Caco-2 (cell line): Measurements from ENCODE around the gene FBN3. TPM values are rescaled to one million over a fixed set of nuclear protein-coding genes. Genes with fewer than 3 reads are reported as not detected.

Source experiments
- BruUV-seq: library from RNA; stranded (reverse); fragments of 400-500 nt; replicated peaks from 2 replicates; lab custom pipeline; 2021; lab: Mats Ljungman, UMichigan
- CTCF ChIA-PET: fragments of 300-600 bp; sonication (Branson Sonifier 250); formaldehyde crosslinking; loops from one replicate; lab custom pipeline; 2022; ENCODE audit warnings: antibody characterized with exemption; lab: Charles Lee
- POLR2A ChIA-PET: fragments of 300-600 bp; sonication (Branson Sonifier 250); formaldehyde crosslinking; loops from one replicate; lab custom pipeline; 2022; ENCODE audit warnings: antibody characterized with exemption; lab: Charles Lee
- DNase-seq, 2 experiments: peaks; one replicate each; pipeline versions ENCODE4 v3.0.0 to v3.0.0-alpha.2; 2020 to 2022
- H3K27me3 ChIP-seq: replicated peaks from 2 replicates; pipeline ENCODE4 v1.6.0; 2011; ENCODE audit warnings: low read length; ENCODE audit not compliant: control insufficient read depth, insufficient read depth
- H3K36me3 ChIP-seq: 2 replicates; pipeline ENCODE4 v1.5.1; 2011; ENCODE audit warnings: low read length; ENCODE audit not compliant: control insufficient read depth, insufficient read depth
- H3K4me1 ChIP-seq: fragments of 250-450 bp; sonication (Bioruptor Pico); 2 replicates; pipeline ENCODE4 v1.5.1; 2020; ENCODE audit warnings: mild to moderate bottlenecking
- H3K4me3 ChIP-seq: 2 replicates; pipeline ENCODE4 v1.5.1; 2011; ENCODE audit warnings: low read depth, mild to moderate bottlenecking, control low read depth, low read length
- H3K9me3 ChIP-seq: fragments of 250-450 bp; sonication (Bioruptor Pico); 2 replicates; pipeline ENCODE4 v1.5.1; 2020; ENCODE audit warnings: mild to moderate bottlenecking, moderate library complexity
- H3K27ac Mint-ChIP-seq: one replicate; pipeline ENCODE4 v1.8.0; 2022; ENCODE audit warnings: mixed read lengths; ENCODE audit not compliant: unreplicated experiment
- H3K27me3 Mint-ChIP-seq: one replicate; pipeline ENCODE4 v1.8.0; 2022; ENCODE audit warnings: mixed read lengths; ENCODE audit not compliant: insufficient read depth, unreplicated experiment
- H3K36me3 Mint-ChIP-seq: one replicate; pipeline ENCODE4 v1.8.0; 2022; ENCODE audit warnings: mild to moderate bottlenecking, mixed read lengths; ENCODE audit not compliant: insufficient read depth, unreplicated experiment
- H3K4me1 Mint-ChIP-seq: one replicate; pipeline ENCODE4 v1.8.0; 2022; ENCODE audit warnings: low read depth, mixed read lengths; ENCODE audit not compliant: unreplicated experiment
- H3K4me3 Mint-ChIP-seq: one replicate; pipeline ENCODE4 v1.8.0; 2022; ENCODE audit warnings: mild to moderate bottlenecking, moderate library complexity, mixed read lengths; ENCODE audit not compliant: unreplicated experiment
- H3K9me3 Mint-ChIP-seq: one replicate; pipeline ENCODE4 v1.8.0; 2022; ENCODE audit warnings: mixed read lengths; ENCODE audit not compliant: unreplicated experiment
- CTCF ChIP-seq, 2 experiments: fragments of 200-600 bp in 1 of 2; IDR thresholded peaks; 1 replicate in 1 of 2; 2 replicates in 1 of 2; pipeline versions ENCODE4 v1.5.1 to v1.8.0; 2011 to 2022; ENCODE audit warnings: antibody characterized with exemption in 1 of 2, control low read depth in 1 of 2, inconsistent platforms in 1 of 2, low read depth in 1 of 2, low read length in 1 of 2, mild to moderate bottlenecking in 1 of 2, moderate library complexity in 1 of 2; ENCODE audit not compliant: insufficient read depth in 1 of 2, severe bottlenecking in 1 of 2, unreplicated experiment in 1 of 2
- intact Hi-C: fragments of 100-400 bp; cut with micrococcal nuclease; formaldehyde crosslinking; loops from one replicate; pipeline ENCODE4 v1.10.0; 2022; ENCODE audit not compliant: unreplicated experiment
- total RNA-seq: library from RNA; stranded (reverse); gene quantifications from 2 replicates; pipeline ENCODE4 v1.2.3, GENCODE V29; 2022

The FBN3 gene
- total RNA-seq, 1 experiment from 2014 or later: 16.4 TPM

- peaks cover 6% of the 10 kb centered on the region for H3K4me1 ChIP-seq
- no peak for DNase-seq
- Mint-ChIP-seq H3K27ac (no peak overlapping the region), H3K4me3 (no peak overlapping the region), H3K27me3 (no peaks in the 10 kb centered on the region), H3K4me1 (no peaks in the 10 kb centered on the region), H3K36me3 (peaks cover 4% of the 10 kb centered on the region), H3K9me3 (no peaks in the 10 kb centered on the region)
- no peak for TF ChIP-seq CTCF (IDR thresholded peaks at IDR 0.05; ENCODE audit: insufficient read depth in 1 of 2, low read depth in 1 of 2, low read length in 1 of 2, severe bottlenecking in 1 of 2, unreplicated experiment in 1 of 2)
- intact Hi-C loops: no loop called here
- no peak overlapping the region for H3K4me3 ChIP-seq
- ChIA-PET POLR2A (no interaction called here), CTCF (no interaction called here)
- H3K27me3 ChIP-seq: no peaks in the 10 kb centered on the region
- BruUV-seq: no TSS peak
- no peaks in the 10 kb centered on the region for H3K9me3 ChIP-seq
- H3K36me3 ChIP-seq: no peaks in the 10 kb centered on the region; the same call in 1 of the 2 replicates
These were observed 60.4 kb downstream of the FBN3 start for GRCh38 chr19:8088752-8089663.

- BruUV-seq: no TSS peak
- Mint-ChIP-seq H3K36me3 (peaks cover 4% of the 10 kb centered on the region), H3K4me1 (peaks cover 5% of the 10 kb centered on the region), H3K4me3 (no peak overlapping the region), H3K9me3 (no peaks in the 10 kb centered on the region), H3K27ac (no peak overlapping the region), H3K27me3 (no peaks in the 10 kb centered on the region)
- Histone ChIP-seq H3K27me3 (no peaks in the 10 kb centered on the region), H3K4me3 (no peak overlapping the region), H3K36me3 (no peaks in the 10 kb centered on the region; the same call in 1 of the 2 replicates), H3K9me3 (no peaks in the 10 kb centered on the region), H3K4me1 (peaks cover 6% of the 10 kb centered on the region)
- CTCF ChIA-PET: no interaction called here
- no peak for TF ChIP-seq CTCF (IDR thresholded peaks at IDR 0.05; ENCODE audit: insufficient read depth in 1 of 2, low read depth in 1 of 2, low read length in 1 of 2, severe bottlenecking in 1 of 2, unreplicated experiment in 1 of 2)
- no peak for DNase-seq
- intact Hi-C loops: no loop called here
- POLR2A ChIA-PET: no interaction called here
These were observed 61.5 kb downstream of the FBN3 start for GRCh38 chr19:8087876-8088275.

GRCh38 chr19:8086849-8087248 lies 62.5 kb downstream of the FBN3 start:
- no peak for TF ChIP-seq CTCF (IDR thresholded peaks at IDR 0.05; ENCODE audit: insufficient read depth in 1 of 2, low read depth in 1 of 2, low read length in 1 of 2, severe bottlenecking in 1 of 2, unreplicated experiment in 1 of 2)
- no peak overlapping the region for H3K27ac Mint-ChIP-seq
- DNase-seq: no peak
- H3K4me3 Mint-ChIP-seq: no peak overlapping the region
- H3K4me1 Mint-ChIP-seq: peaks cover 14% of the 10 kb centered on the region
- intact Hi-C loops: no loop called here
- ChIA-PET POLR2A (no interaction called here), CTCF (no interaction called here)
- H3K9me3 Mint-ChIP-seq: no peaks in the 10 kb centered on the region
- no TSS peak for BruUV-seq
- H3K36me3 Mint-ChIP-seq: peaks cover 4% of the 10 kb centered on the region
- Histone ChIP-seq H3K9me3 (no peaks in the 10 kb centered on the region), H3K27me3 (no peaks in the 10 kb centered on the region), H3K4me1 (peaks cover 10% of the 10 kb centered on the region), H3K4me3 (no peak overlapping the region), H3K36me3 (no peaks in the 10 kb centered on the region; the same call in 1 of the 2 replicates)
- no peaks in the 10 kb centered on the region for H3K27me3 Mint-ChIP-seq
